Bronchial epithelial cell (primary cell): ENCODE data around the gene BRMS1. TPM values are rescaled to one million over a fixed set of nuclear protein-coding genes. Genes with fewer than 3 reads are reported as not detected.

Source experiments
- DNase-seq: peaks from one replicate; pipeline ENCODE4 v3.0.0-alpha.2; 2010; ENCODE audit warnings: low read depth
- FAIRE-seq: peaks from 2 replicates; lab custom pipeline; 2011; peaks lifted over from hg19 to GRCh38; lab: Jason Lieb, UNC
- H3K27me3 ChIP-seq: 2 replicates; pipeline ENCODE4 v1.5.1; 2011; ENCODE audit warnings: low read length; ENCODE audit not compliant: control insufficient read depth, insufficient read depth
- H3K36me3 ChIP-seq: 2 replicates; pipeline ENCODE4 v1.5.1; 2011; ENCODE audit warnings: low read length; ENCODE audit not compliant: control insufficient read depth, insufficient read depth
- H3K4me3 ChIP-seq: 2 replicates; pipeline ENCODE4 v1.5.1; 2011; ENCODE audit warnings: mild to moderate bottlenecking, low read depth, low read length, control low read depth
- CTCF ChIP-seq: IDR thresholded peaks from 2 replicates; pipeline ENCODE4 v1.5.1; 2011; ENCODE audit warnings: mild to moderate bottlenecking, moderate library complexity, low read length, control low read depth, inconsistent platforms; ENCODE audit not compliant: insufficient read depth, severe bottlenecking
- total RNA-seq: library from RNA; depleted of rRNA; stranded (reverse); fragments of >200 nt; gene quantifications from 2 replicates; pipeline ENCODE4 v1.2.1, GENCODE V29; 2014

BRMS1 gene
- total RNA-seq, 1 donor from 2014 or later = 81.6 TPM

- no peak for TF ChIP-seq CTCF
- FAIRE-seq = no peak
- Histone ChIP-seq H3K27me3 (no peaks in the 10 kb centered on the region), H3K36me3 (peaks cover 43% of the 10 kb centered on the region), H3K4me3 (no peak overlapping the region)
- no peak for DNase-seq
Measured at GRCh38 chr11:66333896-66334604, 10.9 kb downstream of the BRMS1 start.

- FAIRE-seq (peak; percentile 28), DNase-seq (no peak)
- H3K36me3 ChIP-seq = peaks cover 38% of the 10 kb centered on the region
- no peaks in the 10 kb centered on the region for H3K27me3 ChIP-seq
- no peak for TF ChIP-seq CTCF
- no peak overlapping the region for H3K4me3 ChIP-seq
Measured at GRCh38 chr11:66333220-66333877, 11.6 kb downstream of the BRMS1 start.

- Histone ChIP-seq H3K27me3 (no peaks in the 10 kb centered on the region), H3K4me3 (no peak overlapping the region), H3K36me3 (peaks cover 38% of the 10 kb centered on the region)
- no peak for FAIRE-seq
- no peak for TF ChIP-seq CTCF
- DNase-seq = no peak
Measured at GRCh38 chr11:66332371-66333219, 12.3 kb downstream of the BRMS1 start.

- Histone ChIP-seq H3K36me3 (peaks cover 38% of the 10 kb centered on the region), H3K4me3 (no peak overlapping the region), H3K27me3 (no peaks in the 10 kb centered on the region)
- TF ChIP-seq CTCF = no peak
- FAIRE-seq (no peak), DNase-seq (no peak)
Measured at GRCh38 chr11:66331542-66332370, 13.1 kb downstream of the BRMS1 start.

- peaks cover 38% of the 10 kb centered on the region for H3K36me3 ChIP-seq
- DNase-seq (no peak), FAIRE-seq (no peak)
- no peaks in the 10 kb centered on the region for H3K27me3 ChIP-seq
- H3K4me3 ChIP-seq = no peak overlapping the region
- TF ChIP-seq CTCF = no peak
Measured at GRCh38 chr11:66330931-66331330, 14.0 kb downstream of the BRMS1 start.
